B cell (primary cell): ENCODE results near the gene CKAP2L.
A peak's percentile ranks its signal among the peaks of the same experiment; 100 is the strongest.

Source experiments
- EZH2 ChIP-seq: IDR thresholded peaks from 2 replicates; pipeline ENCODE4 v1.6.1; 2012; ENCODE audit warnings: borderline replicate concordance, low read depth, mild to moderate bottlenecking, moderate library complexity, low read length; ENCODE audit not compliant: insufficient read depth, poor library complexity, severe bottlenecking
- TF ChIP-seq, protein P1 (sequence below): fragments of 200-600 bp; IDR thresholded peaks from one replicate; pipeline ENCODE4 v1.8.0; 2022; ENCODE audit warnings: antibody characterized with exemption, mild to moderate bottlenecking

DNA sequence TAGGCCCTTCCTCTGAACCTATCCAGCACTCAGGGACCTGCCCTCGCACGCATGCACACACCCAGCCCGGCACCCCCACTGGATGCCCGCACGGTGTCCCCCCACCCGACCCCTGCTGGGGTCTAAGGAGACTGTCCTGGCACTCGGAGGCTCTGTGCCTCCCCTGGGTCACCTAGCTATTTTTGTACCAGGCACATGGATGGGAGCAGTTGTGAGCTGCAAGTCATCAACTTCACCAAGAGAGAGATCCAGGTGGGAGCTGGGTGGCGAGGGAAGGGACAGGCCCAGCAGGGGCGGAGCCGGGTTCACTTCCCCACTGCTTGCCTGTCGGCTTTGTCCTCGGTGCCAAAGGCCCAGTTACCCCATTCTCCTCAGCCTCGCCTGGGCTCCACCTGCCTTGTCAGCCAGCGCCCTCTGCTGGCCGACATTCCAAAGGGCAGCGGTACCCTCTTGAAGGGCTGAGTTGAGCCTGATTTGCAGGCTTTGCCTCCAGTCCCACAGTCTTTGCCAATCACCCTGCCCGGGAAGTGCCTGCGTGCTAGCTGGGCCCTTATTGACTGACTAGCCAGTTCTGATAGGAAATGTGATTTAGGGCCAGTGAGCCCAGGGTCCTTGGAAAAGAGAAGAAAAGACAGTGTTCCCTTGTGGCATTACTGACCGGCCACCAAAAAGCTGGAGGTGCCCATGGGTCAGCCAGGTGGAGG lies 37.8 kb downstream of the CKAP2L start:
- TF ChIP-seq, protein P1, sequence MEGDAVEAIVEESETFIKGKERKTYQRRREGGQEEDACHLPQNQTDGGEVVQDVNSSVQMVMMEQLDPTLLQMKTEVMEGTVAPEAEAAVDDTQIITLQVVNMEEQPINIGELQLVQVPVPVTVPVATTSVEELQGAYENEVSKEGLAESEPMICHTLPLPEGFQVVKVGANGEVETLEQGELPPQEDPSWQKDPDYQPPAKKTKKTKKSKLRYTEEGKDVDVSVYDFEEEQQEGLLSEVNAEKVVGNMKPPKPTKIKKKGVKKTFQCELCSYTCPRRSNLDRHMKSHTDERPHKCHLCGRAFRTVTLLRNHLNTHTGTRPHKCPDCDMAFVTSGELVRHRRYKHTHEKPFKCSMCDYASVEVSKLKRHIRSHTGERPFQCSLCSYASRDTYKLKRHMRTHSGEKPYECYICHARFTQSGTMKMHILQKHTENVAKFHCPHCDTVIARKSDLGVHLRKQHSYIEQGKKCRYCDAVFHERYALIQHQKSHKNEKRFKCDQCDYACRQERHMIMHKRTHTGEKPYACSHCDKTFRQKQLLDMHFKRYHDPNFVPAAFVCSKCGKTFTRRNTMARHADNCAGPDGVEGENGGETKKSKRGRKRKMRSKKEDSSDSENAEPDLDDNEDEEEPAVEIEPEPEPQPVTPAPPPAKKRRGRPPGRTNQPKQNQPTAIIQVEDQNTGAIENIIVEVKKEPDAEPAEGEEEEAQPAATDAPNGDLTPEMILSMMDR = peak; percentile 94
- TF ChIP-seq EZH2 = no peak
